Cortex of kidney (tissue), 1 donor: Measurements from ENCODE around the gene TBL3.

Experiments
- DNase-seq: peaks from one replicate; lab custom pipeline; 2025; lab: John Stamatoyannopoulos, UW

Gene TBL3

GRCh38 chr16:1964506-1965395 is 7.1 kb upstream of the TBL3 start, which contains the start of gene RPS2:
RPS2 (minus strand) TSS chr16:1964826; CDS start chr16:1964625, 201 bp downstream.
- peak; percentile 68 for DNase-seq

- DNase-seq, result no peak
Observed at GRCh38 chr16:1965396-1966001, 6.4 kb upstream of the TBL3 start.

GRCh38 chr16:1966460-1966859 is 5.4 kb upstream of the TBL3 start, which contains the start of gene RNF151:
RNF151 (plus strand) TSS chr16:1966856; CDS start chr16:1966882, 26 bp downstream.
- no peak for DNase-seq

GRCh38 chr16:1968146-1968953 is 3.5 kb upstream of the TBL3 start:
- DNase-seq, result no peak

- DNase-seq, result no peak
Observed at GRCh38 chr16:1972490-1972877, 631 bp downstream of the TBL3 start.

GRCh38 chr16:1973461-1974156 is 1.8 kb downstream of the TBL3 start:
- DNase-seq, result no peak

- no peak for DNase-seq
Observed at GRCh38 chr16:1974157-1975070, 2.6 kb downstream of the TBL3 start.

GRCh38 chr16:1975432-1976215 is 3.8 kb downstream of the TBL3 start:
- DNase-seq, result no peak

- DNase-seq, result no peak
Observed at GRCh38 chr16:1976216-1976520, 4.3 kb downstream of the TBL3 start.

GRCh38 chr16:1976951-1977874 is 5.4 kb downstream of the TBL3 start:
- DNase-seq, result no peak

GRCh38 chr16:1977875-1978268 is 6.0 kb downstream of the TBL3 start:
- no peak for DNase-seq

- DNase-seq, result no peak
Observed at GRCh38 chr16:1978476-1979120, 6.7 kb downstream of the TBL3 start.

GRCh38 chr16:1979271-1980029 is 7.6 kb downstream of the TBL3 start:
- no peak for DNase-seq

GRCh38 chr16:1980030-1980769 is 8.3 kb downstream of the TBL3 start:
- DNase-seq, result no peak

GRCh38 chr16:1980770-1981087 is 8.9 kb downstream of the TBL3 start:
- no peak for DNase-seq

- no peak for DNase-seq
Observed at GRCh38 chr16:1981398-1981836, 9.6 kb downstream of the TBL3 start, which contains the start of gene NOXO1. NOXO1 (minus strand) TSS chr16:1981469; CDS start chr16:1981179, 290 bp downstream.

GRCh38 chr16:1982013-1982433 is 10.2 kb downstream of the TBL3 start:
- no peak for DNase-seq
